ENCODE measurements around the gene BLCAP.

The BLCAP gene

DNA sequence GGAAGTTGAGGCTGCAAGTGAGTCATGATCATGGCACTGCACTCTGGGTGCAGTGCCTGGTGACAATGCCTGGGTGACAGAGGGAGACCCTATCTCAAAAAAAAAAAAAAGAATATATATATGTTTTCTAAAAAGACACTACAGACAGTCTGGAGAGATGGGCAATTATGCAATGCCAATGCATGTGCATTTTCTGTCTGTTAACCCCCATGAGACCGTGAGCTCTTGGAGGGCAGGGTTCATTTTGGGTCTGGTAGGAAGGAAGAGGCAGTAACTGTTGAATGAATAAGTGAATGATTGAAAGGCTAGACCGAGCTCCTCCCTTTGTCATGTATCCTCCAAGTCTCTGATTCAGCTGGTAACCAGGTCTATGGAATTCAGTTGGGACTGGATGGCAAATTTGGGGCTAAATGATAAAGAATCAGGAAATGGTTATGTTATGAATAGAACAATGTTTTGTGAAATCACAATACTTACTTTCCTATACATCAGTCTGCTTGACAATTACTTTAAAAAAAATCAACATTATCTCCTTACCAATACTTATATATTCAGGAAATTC is 5.6 kb upstream of the BLCAP start:
- H3K27ac ChIP-seq, result no peak overlapping the region
- no peak for DNase-seq (ENCODE audit: low read depth, low spot score)

GRCh38 chr20:37531856-37532255 is 4.2 kb upstream of the BLCAP start:
- H3K27ac ChIP-seq, result no peak overlapping the region
- no peak for DNase-seq (ENCODE audit: low read depth, low spot score)

GRCh38 chr20:37530696-37531095 is 3.0 kb upstream of the BLCAP start:
- DNase-seq (ENCODE audit: low read depth, low spot score), result no peak
- H3K27ac ChIP-seq, result no peak overlapping the region

GRCh38 chr20:37529968-37530600 is 2.4 kb upstream of the BLCAP start:
- DNase-seq (ENCODE audit: low read depth, low spot score), result no peak
- no peak overlapping the region for H3K27ac ChIP-seq

- no peak for DNase-seq (ENCODE audit: low read depth, low spot score)
- no peak overlapping the region for H3K27ac ChIP-seq
These were observed 1.7 kb upstream of the BLCAP start for GRCh38 chr20:37529214-37529967.

- H3K27ac ChIP-seq, result peak overlapping the region; percentile 94
- DNase-seq (ENCODE audit: low read depth, low spot score), result no peak
These were observed 954 bp upstream of the BLCAP start for GRCh38 chr20:37528446-37529213.

GRCh38 chr20:37526839-37527637 is 638 bp downstream of the BLCAP start:
- H3K27ac ChIP-seq, result peak overlapping the region; percentile 94
- no peak for DNase-seq (ENCODE audit: low read depth, low spot score)

DNA sequence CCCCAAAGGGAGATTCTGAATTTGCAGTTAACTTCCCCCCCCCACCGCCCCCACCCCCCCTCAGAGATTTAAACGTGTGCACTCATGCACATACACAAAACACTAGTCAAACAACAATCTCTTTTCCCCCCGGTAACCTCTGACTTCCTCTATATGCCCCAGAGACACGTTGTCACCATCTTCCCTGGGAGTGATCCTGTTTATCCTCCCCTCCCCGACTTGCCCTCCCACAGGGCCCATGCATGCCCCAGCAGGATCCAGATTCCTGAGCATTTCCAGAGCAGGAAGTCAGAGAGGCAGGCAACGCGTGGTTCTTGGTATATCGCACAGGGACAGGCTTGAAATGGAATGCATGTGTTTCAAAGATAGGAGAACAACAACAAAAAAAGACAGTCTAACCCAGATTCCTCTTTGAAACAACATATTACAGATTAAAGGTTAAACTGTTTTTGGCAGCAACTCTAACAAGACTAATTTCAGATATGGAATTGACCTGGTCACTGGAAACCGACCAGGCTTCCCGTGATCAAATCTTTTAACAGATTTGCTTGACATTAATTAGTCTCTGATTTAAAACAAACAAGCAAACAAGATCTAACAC is 1.3 kb downstream of the BLCAP start:
- peak overlapping the region; percentile 94 for H3K27ac ChIP-seq
- DNase-seq (ENCODE audit: low read depth, low spot score), result no peak

DNA sequence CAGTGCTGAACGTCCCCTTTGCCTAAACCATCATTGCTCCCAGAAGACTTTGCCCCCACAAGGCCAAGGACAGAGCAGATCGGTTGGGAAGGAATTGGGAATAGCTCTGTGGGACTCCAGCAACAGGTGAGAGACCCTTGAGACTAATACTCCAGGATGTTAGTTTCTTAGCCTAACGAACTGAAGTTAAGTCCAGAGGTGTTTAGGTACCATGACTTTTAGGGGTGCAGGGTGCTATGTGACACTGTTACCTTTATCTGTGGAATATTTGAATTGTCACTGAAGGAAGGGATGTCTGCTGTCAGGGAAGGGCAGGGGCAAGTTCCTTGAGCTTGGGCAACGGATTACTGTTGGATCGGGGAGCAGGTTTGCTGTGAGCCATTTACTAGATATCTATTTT is 1.9 kb downstream of the BLCAP start:
- DNase-seq (ENCODE audit: low read depth, low spot score), result no peak
- peak overlapping the region; percentile 94 for H3K27ac ChIP-seq

DNA sequence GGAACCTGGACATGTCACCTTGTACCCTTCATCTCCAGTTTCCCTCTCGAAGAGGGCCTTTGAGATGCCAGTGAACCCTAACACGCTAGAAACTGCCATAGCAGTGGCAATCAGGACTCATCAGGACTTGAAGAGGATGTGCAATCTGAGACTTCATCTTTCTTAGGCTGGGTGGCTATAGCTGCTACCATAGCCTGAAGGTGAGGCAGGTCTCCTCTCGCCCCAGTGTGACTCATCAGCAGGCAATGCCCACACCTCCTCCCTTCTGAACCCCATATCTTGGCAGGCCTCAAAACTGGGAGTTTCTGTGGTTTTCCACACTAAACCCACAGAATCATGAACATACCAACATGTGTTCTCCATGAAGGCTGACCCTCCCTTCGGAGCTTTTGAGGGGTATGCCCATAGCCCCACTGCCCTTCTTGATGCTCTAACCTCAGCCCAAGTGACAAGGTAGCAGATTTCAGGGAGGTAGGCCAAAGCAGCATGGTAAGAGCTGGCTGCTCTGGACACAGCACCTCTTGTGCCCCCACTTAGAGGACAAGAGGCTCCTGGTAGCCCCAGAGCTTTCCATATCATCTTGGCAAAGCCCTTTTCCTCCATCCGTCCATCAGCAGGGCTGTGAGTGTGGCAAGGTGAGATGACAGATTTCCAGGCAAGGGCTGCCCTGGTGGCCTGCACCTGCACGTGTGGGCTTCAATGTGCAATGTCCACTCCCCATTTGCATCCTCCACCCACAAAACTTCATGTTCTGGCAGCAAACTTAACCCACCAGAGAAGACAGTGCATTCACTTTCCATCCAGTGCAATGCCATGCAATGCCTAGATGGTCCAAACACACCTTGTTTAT is 2.6 kb downstream of the BLCAP start:
- peak; percentile 78 for DNase-seq (ENCODE audit: low read depth, low spot score)
- peak overlapping the region; percentile 94 for H3K27ac ChIP-seq

- no peak for DNase-seq (ENCODE audit: low read depth, low spot score)
- H3K27ac ChIP-seq, result peak overlapping the region; percentile 94
These were observed 3.6 kb downstream of the BLCAP start for GRCh38 chr20:37523911-37524700.

- no peak overlapping the region for H3K27ac ChIP-seq
- no peak for DNase-seq (ENCODE audit: low read depth, low spot score)
These were observed 4.7 kb downstream of the BLCAP start for GRCh38 chr20:37523012-37523391.

GRCh38 chr20:37522260-37523011 is 5.2 kb downstream of the BLCAP start:
- no peak overlapping the region for H3K27ac ChIP-seq
- no peak for DNase-seq (ENCODE audit: low read depth, low spot score)

DNA sequence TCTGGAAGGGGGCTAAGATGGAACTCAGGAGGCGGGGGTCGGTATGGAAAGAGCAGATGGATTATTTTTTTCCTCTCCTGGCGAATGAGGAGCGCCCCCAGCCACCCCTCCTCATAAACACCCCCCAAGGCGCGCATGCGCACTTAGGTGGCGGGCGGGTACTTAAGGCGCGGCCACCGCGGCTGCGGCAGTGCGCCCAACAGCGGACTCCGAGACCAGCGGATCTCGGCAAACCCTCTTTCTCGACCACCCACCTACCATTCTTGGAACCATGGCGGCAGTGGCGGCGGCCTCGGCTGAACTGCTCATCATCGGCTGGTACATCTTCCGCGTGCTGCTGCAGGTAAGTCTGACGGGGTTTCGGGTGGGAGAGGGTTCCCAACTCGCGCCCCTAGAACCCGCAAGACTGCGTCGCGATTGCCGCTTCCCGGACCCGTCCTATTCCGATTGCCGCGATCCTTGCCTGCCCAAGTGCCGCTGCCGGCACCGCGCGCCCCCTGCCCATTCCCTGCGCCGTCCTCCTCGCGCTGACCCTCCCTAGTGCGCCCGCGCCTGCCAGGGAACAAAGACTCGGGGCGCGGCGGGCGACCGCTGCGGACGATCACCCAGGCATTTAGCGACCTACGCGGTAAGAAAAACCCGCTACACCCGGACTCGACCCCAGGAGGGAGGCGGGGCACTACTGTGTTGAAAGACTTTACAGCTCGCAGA is 6.5 kb downstream of the BLCAP start, which contains the start of gene NNAT:
NNAT (plus strand) TSS at position 190 of the 711 bp plus-strand sequence; CDS start at position 272, 82 bp downstream.
- no peak for DNase-seq (ENCODE audit: low read depth, low spot score)
- no peak within 1 kb of the TSS for H3K27ac ChIP-seq

- no peak for DNase-seq (ENCODE audit: low read depth, low spot score)
- H3K27ac ChIP-seq, result no peak overlapping the region
These were observed 7.2 kb downstream of the BLCAP start for GRCh38 chr20:37520419-37520955.

All from epithelial cell of prostate (primary cell).